NCI-H82 (cell line): ENCODE results near the gene LCP1.
A peak's percentile ranks its signal among the peaks of the same experiment; 100 is the strongest.
"Not testable (repeated sequence)": the region's sequence is repeated elsewhere in the genome, so short reads cannot be mapped to it uniquely, and the experiment has no call there.

Experiments
- DNase-seq: peaks from one replicate; lab custom pipeline; 2025; lab: John Stamatoyannopoulos, UW

LCP1 gene, protein sequence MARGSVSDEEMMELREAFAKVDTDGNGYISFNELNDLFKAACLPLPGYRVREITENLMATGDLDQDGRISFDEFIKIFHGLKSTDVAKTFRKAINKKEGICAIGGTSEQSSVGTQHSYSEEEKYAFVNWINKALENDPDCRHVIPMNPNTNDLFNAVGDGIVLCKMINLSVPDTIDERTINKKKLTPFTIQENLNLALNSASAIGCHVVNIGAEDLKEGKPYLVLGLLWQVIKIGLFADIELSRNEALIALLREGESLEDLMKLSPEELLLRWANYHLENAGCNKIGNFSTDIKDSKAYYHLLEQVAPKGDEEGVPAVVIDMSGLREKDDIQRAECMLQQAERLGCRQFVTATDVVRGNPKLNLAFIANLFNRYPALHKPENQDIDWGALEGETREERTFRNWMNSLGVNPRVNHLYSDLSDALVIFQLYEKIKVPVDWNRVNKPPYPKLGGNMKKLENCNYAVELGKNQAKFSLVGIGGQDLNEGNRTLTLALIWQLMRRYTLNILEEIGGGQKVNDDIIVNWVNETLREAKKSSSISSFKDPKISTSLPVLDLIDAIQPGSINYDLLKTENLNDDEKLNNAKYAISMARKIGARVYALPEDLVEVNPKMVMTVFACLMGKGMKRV

DNA sequence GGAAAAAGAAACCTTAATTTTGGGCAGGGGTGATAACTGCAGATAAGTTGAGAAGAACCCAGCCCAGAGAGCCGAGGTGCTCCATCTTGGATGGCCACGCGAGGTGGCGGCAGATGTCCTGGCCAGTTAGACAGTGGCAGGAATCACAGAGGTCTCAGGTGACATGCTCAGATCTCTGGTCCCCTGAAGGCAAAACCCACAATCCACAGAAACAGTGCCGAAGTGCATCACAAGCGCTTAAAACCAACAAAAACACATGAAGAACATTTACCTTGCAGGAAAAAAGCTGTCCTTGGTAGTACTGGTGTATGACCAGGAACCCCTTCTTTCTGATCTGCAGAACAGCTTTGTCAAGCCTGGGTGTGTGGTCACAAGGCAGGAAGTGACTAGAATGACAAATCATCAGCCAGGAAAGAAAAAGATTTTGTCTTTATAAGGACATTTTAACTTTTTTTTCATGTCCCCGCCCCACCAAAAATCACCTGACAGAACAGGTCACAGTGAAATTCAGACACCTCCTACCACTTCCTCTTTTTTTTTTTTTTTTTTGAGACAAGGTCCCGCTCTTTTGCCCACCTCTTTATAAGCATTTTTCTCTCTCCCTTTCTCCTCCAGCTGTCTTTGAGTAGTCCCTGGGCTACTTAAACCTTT lies at the start of gene LCP1:
LCP1 (minus strand) TSS at position 338 of the 651 bp plus-strand sequence. CDS start 22,515 bp downstream, outside the sequence.
- no peak for DNase-seq

DNA sequence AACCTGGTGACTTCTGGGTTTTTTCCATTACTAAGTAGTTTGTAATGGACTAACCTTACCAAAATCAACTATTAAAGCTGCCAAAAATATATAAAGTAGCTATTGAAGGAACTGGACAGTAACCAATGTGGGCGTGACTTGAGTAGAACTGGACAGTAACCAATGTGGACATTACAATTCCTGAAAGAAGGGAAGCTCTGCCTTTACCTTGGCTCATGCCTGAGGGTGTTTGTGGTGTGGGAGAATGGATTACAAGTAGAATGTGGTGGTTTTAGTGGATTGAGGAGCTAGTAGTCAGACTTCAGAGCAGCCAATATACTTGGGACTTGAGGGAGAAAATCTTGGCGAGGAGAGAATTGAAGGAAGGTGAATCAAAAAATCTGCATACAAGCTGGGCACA lies 47.3 kb upstream of the LCP1 start:
- DNase-seq, result no peak

DNA sequence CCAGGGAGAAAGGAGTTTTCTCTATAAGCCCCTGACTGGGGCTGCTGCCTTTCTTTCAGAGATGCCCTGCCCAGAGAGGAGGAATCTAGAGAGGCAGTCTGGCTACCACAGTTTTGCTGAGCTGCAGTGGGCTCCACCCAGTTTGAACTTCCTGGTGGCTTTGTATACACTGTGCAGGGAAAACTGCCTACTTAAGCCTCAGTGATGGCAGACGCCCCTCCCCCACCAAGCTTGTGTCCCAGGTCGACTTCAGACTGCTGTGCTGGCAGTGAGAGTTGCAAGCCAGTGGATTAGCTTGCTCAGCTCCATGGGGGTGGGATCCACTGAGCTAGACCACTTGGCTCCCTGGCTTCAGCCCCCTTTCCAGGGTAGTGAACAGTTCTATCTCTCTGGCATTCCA lies 38.3 kb upstream of the LCP1 start:
- DNase-seq, result peak; percentile 76

DNA sequence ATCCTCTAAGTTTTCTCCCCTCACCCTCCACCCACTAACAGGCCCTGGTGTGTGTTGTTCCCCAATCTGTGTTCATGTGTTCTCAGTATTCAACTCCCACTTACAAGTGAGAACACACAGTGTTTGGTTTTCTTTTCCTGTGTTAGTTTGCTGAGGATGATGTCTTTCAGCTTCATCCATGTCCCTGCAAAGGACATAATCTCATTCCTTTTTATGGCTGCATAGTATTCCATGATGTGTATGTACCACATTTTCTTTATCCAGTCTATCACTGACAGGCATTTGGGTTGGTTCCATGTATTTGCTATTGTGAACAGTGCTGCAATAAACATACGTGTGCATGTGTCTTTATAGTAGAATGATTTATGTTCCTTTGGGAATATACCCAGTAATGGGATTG lies 32.8 kb upstream of the LCP1 start:
- not testable (repeated sequence) for DNase-seq

DNA sequence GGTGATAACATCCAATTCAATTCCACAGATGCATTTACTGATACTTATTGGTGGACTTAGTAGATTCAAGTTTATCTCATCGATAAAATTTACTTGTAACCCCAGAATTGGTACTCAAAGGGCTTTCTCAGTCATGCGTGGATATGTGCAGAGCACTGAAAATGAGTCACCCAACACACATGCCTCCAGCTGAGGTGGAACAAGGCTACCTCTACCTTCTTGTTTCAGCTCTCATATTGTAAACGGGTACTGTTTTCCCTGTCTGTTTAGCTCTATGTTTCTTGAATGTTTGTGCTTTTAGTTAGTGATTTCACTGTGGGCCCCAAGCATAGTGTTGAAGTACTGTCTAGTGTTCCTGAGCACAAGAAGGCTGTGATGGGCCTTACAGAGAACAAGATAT lies 31.3 kb upstream of the LCP1 start:
- DNase-seq, result no peak

DNA sequence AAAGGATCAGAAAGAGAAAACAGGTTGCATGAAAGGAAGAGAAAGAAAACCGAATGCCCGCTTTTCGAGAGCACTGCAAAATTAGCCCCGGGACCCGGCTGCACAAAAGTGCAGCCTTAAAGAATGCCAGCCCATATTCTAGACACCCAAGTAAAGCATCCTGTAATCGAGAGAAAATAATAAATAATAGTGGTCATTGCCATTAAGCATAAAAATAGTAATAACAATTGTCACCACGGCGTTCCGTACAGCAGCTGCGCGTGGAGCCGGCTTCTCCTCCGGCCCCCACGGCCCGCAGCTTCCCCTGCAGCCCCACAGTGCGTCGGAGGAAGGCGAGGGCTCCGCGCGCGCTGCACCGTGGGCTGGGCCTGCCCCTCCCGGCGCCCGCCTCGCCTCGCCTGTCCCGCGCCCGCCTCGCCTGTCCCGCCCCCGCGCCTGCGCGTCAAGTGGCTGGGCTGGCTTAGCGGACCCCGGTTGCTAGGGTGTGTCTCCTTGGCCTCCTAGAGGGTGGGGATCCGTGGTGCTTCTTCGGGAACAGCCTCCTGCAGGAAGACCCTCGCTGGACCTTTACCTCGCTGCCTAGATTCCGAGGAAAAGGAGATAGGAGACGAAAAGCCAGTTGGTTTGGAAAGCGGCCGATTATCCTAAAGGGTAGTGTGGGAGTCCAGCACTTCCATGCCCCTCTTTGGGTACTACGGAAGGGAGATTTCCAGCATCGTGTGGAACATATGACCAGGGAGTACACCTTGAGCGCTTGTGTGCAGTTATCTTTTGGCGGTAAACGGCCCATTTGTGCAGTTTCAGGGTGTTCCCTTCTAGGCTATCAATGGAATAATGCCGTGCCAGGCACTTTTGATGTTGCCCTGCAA lies 29.7 kb upstream of the LCP1 start, which contains the start of gene LRRC63:
LRRC63 (plus strand) TSS at position 446 of the 869 bp plus-strand sequence. CDS start 1,107 bp downstream, outside the sequence.
- peak; percentile 94 for DNase-seq

DNA sequence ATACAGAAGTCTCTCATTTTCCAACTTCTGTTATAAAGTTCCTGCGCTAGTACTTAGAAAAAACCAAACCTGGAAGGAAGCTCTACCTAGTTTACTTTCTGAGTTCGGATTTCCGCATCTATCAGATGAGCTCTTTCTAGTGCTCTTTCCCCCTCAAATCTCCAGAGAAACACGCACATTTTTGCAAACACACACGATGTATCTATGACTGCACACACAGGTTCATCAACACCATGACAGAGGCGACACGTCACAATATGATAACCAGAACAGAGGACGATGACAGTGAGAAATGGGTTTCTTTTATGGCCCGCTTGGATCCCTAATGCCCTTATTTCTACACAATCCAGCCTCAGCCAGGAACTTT lies 29.1 kb upstream of the LCP1 start:
- peak; percentile 67 for DNase-seq

DNA sequence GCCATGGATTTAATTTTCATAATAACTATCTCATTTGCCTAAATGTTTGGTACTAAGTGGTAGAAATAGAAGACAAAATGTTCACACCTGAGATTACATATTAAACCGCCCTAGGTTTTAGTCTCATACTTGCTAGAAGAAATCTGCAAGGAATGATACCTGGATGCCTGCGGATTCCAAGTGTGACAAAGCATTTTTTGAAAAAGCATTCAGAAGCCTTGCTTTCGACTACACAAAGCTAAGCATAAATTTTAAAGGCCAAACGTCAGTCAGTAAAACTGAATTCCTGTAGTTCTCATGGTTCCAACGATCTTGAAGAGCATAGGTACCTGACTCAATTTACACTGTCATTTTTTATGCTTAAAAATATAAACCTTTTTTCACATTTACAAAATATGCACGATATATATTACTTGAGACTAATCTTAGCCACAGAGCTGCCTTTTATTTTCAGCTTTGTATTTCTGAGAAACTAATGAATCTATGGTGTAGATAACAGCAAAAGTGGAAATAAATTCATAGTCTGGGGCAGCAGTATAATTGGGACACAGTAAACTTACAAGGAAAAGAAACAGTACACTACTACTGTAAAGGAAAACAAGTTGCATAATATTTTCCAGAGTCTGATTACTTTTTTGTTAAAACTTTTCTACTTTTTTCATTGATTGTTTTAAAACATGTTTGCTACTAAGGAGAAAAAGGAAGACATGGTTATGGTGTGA lies 28.5 kb upstream of the LCP1 start:
- no peak for DNase-seq

DNA sequence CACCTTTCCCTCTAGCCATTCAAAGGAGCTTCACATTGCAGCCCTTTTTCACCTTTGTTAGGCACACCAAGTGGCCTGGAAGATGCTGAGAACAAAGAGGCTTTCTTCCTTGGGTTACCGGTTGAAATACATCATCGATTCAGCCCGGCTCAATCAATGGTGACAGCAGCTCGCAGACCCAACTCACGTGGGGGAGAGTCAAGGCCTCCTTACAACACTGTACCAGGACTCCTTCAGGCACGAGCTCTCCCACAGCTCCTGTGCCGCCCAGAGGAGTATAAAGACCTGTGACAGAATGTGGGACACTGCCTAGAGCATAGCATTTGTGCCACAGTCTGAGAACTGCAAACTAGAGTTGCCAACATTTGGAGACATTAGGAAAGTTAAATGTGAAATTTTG lies 25.9 kb upstream of the LCP1 start:
- DNase-seq, result no peak

DNA sequence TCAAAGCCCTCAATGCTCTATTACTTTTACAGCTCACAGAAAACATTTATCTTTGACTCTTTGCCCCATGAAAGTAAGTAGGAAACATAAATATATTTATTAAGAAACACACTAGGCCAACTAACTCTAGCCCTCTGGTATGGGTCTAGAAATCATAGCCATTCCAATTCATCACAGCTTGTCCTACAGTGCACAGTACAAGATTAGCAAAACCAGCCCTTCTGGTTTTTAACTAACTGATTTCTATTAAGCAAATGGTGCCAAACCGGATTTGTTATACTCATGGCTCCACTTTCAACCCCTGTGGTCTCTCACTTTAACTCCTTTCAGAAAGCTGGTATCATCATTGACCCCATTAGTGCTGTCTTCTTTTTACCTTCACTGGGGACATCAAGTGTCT lies 24.2 kb upstream of the LCP1 start:
- DNase-seq, result no peak

DNA sequence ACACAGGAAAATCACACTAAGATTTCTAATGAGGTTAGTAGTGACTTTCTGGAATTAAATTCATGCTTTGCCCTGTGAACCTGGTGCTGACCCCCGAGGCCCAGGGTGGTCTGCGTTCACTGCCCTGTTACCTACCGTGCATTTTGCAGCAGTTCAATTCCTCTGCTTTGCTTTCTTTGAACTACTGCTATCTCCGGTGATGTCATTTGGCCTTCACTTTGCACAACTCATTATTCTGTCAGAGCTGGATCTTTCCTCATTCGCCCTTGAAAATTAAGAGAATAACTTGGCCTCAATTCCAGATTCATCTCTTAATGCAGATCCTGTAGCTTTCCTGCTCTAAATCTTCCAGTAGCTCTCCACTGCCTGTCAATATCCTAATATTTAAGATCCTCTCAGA lies 21.0 kb upstream of the LCP1 start:
- no peak for DNase-seq

DNA sequence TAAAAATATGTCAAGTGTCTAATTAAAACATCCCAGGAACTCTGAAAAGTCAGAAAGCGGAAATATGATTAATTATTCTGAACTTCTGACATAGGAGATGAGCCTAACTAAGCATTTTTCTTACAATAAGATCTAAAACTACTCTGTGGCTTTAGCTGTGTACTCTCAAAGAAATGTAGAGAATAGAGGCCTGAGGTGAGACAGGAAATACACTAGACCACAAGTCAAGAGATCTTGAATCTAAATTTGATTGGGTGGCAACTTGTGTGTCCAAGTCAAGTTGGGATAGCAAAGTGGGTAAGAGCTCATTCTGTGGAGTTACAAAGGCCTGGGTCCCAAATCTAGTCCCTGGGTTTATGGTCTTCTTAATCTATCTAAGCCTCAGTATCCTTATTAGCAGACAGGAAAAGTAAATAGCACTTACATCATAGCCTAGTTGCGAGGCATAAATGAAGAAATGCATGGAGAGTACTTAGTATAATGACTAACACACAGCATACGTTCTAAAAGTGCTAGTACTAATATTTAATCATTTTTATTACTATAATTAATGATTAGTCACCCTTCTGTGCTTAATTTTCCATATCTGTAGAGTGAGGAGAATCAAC lies 20.3 kb upstream of the LCP1 start:
- no peak for DNase-seq

DNA sequence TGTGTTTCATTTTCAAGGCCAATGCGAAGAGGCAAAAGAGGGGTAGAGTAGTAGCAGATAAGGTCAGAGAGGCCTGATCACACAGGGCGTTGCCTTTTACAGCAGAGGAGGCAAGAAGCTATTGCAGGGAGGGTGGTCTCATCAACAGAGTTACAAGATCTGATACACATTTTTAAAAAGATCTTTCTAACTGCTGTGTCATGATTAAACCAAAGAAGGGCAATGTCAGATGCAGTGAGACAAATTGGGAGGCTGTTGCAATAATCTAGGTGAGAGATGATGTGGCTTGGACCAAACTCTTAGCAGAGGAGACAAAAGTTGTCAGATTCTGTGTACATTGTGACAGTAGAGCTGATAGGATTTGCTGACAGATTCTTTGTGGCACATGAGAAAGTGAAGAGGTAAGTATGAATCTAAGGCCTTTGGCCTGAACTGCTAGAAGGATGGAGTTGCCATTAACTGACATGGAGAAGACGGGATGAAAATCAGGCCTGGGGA lies 16.8 kb upstream of the LCP1 start:
- DNase-seq, result no peak

DNA sequence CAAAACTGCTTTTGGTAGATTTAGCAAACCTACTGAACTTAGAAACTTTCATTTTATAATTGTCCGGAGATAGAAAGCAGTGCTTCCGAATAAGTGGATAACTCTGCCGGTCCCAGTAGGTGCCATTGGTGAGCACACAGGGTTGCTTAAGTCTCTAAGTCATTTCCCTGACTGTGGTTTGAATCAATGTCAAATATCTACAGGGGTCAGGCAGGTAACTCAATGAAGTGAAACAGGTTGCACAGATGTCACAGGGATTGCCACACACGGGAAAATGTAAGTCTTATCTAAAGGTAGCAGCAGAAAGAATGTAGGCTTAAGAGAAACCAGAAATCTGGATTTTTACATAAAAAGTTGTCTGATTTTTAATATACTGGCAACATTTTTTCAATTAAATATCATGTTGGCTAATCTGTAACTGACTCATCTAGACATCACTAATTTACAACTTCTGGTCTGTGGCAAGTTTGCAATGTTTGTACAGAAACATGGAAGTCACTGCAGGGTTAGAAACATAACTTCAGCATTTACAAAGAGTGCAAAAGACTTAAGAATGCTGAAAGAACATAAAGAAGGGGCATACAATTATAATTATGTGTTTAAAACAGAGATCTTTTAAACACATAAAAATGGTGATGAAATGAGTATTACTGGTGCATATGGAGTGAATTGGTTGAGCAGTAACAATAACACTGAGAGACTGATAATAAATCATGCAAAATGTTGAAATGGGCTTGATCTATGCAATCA lies 15.5 kb upstream of the LCP1 start:
- no peak for DNase-seq

DNA sequence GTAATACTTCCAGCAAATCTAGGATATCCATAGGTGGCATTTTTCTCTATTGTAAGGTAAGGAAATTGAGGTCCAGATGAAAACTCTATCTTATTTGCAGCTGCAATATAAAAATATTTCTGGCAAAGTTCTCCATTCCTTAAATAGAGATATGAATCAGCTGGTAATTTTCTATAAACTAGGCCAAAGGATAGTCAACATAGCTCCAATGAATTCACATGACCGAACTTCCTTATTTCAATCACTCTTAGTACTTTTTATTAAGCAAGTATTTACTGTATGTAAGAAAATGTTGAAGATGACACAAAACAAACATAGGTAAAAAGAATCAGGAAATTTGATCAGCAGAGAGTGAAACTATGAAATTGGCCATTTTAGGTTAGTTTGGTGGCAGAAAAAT lies 13.0 kb upstream of the LCP1 start:
- DNase-seq, result no peak

DNA sequence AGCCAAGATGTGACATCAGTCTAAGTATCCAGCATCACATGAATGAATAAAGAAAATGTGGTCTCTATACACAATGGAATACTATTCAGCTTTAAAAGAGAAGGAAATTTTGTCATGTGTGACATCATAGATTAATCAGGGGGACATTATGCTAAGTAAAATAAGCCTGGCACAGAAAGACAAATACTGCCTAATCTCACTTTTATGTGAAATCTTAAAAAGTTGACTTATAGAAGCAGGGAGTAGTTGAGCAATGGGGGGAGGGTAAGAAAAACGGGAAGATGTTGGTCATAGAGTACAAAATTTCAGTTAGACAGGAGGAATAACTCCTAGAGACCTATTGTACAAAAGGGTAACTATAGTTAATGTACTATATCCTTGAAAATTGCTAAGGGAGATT lies 10.4 kb upstream of the LCP1 start:
- no peak for DNase-seq

DNA sequence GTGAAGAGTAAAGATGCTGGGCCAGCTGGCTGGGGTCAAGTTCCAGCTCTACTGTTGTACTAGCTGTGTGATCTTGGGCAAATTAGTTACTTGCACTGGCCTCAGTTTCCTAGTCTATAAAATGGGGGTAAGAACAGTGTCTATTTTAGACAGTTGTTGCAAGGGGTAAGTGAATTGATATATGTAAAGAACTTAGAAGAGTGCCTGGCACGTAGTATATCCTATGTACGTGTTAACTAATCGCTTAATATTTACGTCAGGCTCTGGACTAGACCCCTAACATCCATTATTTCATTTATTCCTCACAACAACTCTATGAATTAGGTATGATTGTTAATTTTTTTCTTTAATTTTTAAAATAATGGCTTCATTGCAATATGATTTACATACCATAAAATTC lies 3.7 kb upstream of the LCP1 start:
- DNase-seq, result no peak

DNA sequence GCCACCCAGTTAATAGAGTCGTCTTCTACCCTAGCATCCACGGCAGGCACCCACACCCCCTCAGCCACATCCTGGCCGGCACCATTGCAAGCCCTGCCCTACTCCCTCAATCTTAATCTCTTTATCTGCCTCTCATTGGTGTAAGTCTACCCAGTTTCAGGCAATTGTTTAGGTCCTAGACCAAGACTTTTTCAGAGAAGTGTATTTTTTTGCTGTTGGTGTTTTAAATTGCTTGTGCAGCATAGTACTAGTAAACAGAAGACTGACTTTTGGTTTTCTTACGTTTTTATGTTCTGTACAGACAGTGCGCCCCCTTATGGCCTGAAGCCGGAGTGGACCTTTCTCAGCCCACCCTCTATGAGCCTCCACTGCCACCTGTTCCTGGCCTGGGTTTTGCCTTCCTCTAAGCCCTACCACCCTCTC lies 2.3 kb upstream of the LCP1 start:
- DNase-seq, result peak; percentile 75

DNA sequence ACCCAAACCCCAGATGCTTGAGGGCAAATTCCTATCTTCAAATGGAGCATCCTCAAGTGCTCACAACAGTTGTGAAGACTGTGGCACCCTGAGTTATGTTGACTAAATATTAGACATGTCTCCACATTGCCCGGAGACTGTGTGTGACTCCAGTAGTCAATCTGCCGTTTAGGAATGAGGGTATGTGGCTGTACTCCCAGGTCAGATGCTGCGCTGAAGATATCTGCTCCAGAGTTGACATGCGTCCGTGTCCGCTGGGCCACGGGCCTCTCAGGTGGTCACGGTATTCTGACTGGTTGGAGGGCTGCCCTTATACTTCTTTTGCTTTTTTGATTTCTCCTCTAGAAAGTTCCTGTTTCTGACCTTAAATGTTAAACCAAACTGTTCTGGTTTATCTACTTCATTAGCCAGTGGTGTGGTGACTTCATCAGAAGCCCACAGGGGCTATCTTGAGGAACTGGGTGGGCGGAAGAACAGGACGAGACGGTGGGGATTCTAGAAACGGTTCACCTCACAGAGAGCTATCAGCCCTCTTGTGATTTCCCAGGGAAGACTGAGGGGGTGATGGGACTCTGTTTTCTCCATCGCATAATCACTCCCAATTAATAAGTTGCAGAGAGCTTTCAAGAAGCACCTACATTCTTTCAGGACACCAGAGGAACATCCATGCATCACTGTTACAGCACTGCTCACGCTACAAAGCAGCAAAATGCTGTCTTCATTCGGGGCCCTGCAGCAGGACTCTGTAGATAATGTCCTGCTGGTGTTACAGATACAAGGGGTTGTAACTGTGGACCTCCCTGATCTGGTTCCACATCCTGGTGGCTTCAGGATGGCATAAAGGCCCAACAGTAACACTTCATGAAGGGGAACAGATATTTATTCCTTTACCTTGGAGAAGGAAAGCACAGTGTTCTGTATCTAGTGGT lies 1.3 kb upstream of the LCP1 start:
- no peak for DNase-seq
